ENCODE measurements around the gene FAU. TPM values are rescaled to one million over a fixed set of nuclear protein-coding genes. Genes with fewer than 3 reads are reported as not detected.
A peak's percentile ranks its signal among the peaks of the same experiment; 100 is the strongest.

The FAU gene
- total RNA-seq, 6 experiments from 2014 or later: 631 to 750 (median 715) TPM

DNA sequence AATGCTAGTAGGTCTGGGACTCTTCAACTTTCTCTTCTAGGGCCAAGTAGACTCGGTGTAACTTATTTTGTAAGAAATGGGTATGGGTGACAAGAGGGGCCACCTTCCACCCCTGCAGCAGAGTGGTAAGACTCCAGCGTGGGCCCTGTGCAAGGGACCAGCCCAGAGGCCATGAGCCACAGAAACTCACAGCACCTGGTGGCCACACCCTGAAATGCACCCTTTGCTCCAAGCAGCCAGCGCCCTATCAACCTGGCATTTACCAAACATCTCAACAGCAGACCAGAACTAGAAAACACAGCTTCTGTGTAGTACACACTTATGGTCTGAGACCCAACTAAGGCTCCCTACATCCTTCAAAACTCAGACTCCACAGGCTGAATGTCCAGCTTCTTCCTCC is 43.8 kb downstream of the FAU start:
- peak; percentile 24 for DNase-seq
- Mint-ChIP-seq H3K27ac (no peak overlapping the region; the same call in 1 of the 2 replicates), H3K36me3 (ENCODE audit: low read depth) (peaks cover 22% of the 10 kb centered on the region), H3K4me1 (ENCODE audit: low read depth) (peaks cover 39% of the 10 kb centered on the region), H3K27me3 (ENCODE audit: insufficient read depth) (peaks cover 2% of the 10 kb centered on the region; the same call in 1 of the 2 replicates), H3K9me3 (no peaks in the 10 kb centered on the region), H3K4me3 (no peak overlapping the region)
- TF ChIP-seq, protein P1, sequence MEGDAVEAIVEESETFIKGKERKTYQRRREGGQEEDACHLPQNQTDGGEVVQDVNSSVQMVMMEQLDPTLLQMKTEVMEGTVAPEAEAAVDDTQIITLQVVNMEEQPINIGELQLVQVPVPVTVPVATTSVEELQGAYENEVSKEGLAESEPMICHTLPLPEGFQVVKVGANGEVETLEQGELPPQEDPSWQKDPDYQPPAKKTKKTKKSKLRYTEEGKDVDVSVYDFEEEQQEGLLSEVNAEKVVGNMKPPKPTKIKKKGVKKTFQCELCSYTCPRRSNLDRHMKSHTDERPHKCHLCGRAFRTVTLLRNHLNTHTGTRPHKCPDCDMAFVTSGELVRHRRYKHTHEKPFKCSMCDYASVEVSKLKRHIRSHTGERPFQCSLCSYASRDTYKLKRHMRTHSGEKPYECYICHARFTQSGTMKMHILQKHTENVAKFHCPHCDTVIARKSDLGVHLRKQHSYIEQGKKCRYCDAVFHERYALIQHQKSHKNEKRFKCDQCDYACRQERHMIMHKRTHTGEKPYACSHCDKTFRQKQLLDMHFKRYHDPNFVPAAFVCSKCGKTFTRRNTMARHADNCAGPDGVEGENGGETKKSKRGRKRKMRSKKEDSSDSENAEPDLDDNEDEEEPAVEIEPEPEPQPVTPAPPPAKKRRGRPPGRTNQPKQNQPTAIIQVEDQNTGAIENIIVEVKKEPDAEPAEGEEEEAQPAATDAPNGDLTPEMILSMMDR (IDR thresholded peaks at IDR 0.05): peak; percentile 82

- H3K4me3 Mint-ChIP-seq: no peak overlapping the region
- no peak for DNase-seq
- peaks cover 32% of the 10 kb centered on the region for H3K4me1 Mint-ChIP-seq (ENCODE audit: low read depth)
- TF ChIP-seq, protein P1 (IDR thresholded peaks at IDR 0.05): no peak
- peaks cover 16% of the 10 kb centered on the region for H3K36me3 Mint-ChIP-seq (ENCODE audit: low read depth)
- H3K27me3 Mint-ChIP-seq (ENCODE audit: insufficient read depth): peaks cover 2% of the 10 kb centered on the region; the same call in 1 of the 2 replicates
- no peaks in the 10 kb centered on the region for H3K9me3 Mint-ChIP-seq
- peak overlapping the region; percentile 21; the same call in 1 of the 2 replicates for H3K27ac Mint-ChIP-seq
Observed at GRCh38 chr11:65077451-65077850, 44.5 kb downstream of the FAU start.

DNA sequence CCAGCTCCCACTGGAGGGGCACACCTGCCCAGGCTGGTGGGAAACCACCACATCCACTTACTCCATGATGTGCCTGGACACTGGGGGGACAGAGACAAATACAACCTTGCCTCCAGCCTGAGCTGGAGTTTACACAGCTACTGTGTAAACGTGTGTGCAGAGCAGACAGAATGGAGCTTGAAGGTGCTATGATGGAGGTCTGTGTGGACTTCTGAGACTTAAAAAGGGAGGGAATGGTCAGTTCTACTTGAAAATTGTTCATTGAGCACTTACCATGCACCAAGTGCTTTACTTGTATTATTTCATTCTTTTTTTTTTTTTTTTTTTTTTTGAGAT is 49.3 kb downstream of the FAU start:
- Mint-ChIP-seq H3K4me1 (ENCODE audit: low read depth) (peaks cover 3% of the 10 kb centered on the region; the same call in 1 of the 2 replicates), H3K4me3 (no peak overlapping the region), H3K36me3 (ENCODE audit: low read depth) (peaks cover 8% of the 10 kb centered on the region; the same call in 1 of the 2 replicates), H3K27ac (no peak overlapping the region), H3K27me3 (ENCODE audit: insufficient read depth) (peaks cover 2% of the 10 kb centered on the region; the same call in 1 of the 2 replicates), H3K9me3 (no peaks in the 10 kb centered on the region)
- no peak for DNase-seq
- TF ChIP-seq, protein P1 (IDR thresholded peaks at IDR 0.05): no peak

GRCh38 chr11:65071907-65072630 is 49.9 kb downstream of the FAU start:
- H3K27me3 Mint-ChIP-seq (ENCODE audit: insufficient read depth): peaks cover 2% of the 10 kb centered on the region; the same call in 1 of the 2 replicates
- no peaks in the 10 kb centered on the region for H3K4me1 Mint-ChIP-seq (ENCODE audit: low read depth)
- peaks cover 4% of the 10 kb centered on the region; the same call in 1 of the 2 replicates for H3K36me3 Mint-ChIP-seq (ENCODE audit: low read depth)
- no peaks in the 10 kb centered on the region for H3K9me3 Mint-ChIP-seq
- TF ChIP-seq, protein P1 (IDR thresholded peaks at IDR 0.05): peak; percentile 12; the same call in 1 of the 2 replicates
- no peak overlapping the region for H3K27ac Mint-ChIP-seq
- no peak for DNase-seq
- H3K4me3 Mint-ChIP-seq: no peak overlapping the region

Small RNA genes lying within 50 kb of the gene (microRNA-seq; reads per million reads assigned to microRNA genes)
- not detected for gene MIR6751

Other genes with a start within 250 kb of the FAU start
- 100 to 1,000 TPM; 189 to 227 (median 197) TPM for gene EHD1, start 243.5 kb downstream of the FAU start, total RNA-seq (2021; fragmentation: NEBNext Ultra II Directional; extraction: Animal tissue kit (Norgen Biotek cat#: 25700))
- 10 to 100 TPM; 19.0 to 21.7 (median 20.0) TPM for gene ATG2A, start 204.9 kb downstream of the FAU start, total RNA-seq (2021; fragmentation: NEBNext Ultra II Directional; extraction: Animal tissue kit (Norgen Biotek cat#: 25700))
- 10 to 100 TPM; 16.2 to 28.1 (median 19.6) TPM for gene PPP2R5B, start 197.4 kb downstream of the FAU start, total RNA-seq (2021; fragmentation: NEBNext Ultra II Directional; extraction: Animal tissue kit (Norgen Biotek cat#: 25700))
- gene GPHA2, start 186.2 kb downstream of the FAU start, total RNA-seq (2021; fragmentation: NEBNext Ultra II Directional; extraction: Animal tissue kit (Norgen Biotek cat#: 25700)): not detected
- gene MAJIN, start 150.0 kb downstream of the FAU start, total RNA-seq (2021; fragmentation: NEBNext Ultra II Directional; extraction: Animal tissue kit (Norgen Biotek cat#: 25700)): not detected
- under 1 TPM; 0.22 to 0.45 (median 0.36) TPM for gene BATF2, start 125.2 kb downstream of the FAU start, total RNA-seq (2021; fragmentation: NEBNext Ultra II Directional; extraction: Animal tissue kit (Norgen Biotek cat#: 25700))
- 10 to 100 TPM; 76.9 to 92.1 (median 87.2) TPM for gene ARL2, start 108.0 kb downstream of the FAU start, total RNA-seq (2021; fragmentation: NEBNext Ultra II Directional; extraction: Animal tissue kit (Norgen Biotek cat#: 25700))
- 10 to 100 TPM; 18.7 to 26.6 (median 25.0) TPM for gene SNX15, start 94.7 kb downstream of the FAU start, total RNA-seq (2021; fragmentation: NEBNext Ultra II Directional; extraction: Animal tissue kit (Norgen Biotek cat#: 25700))
- gene SAC3D1, start 80.9 kb downstream of the FAU start, total RNA-seq (2021; fragmentation: NEBNext Ultra II Directional; extraction: Animal tissue kit (Norgen Biotek cat#: 25700)): 10 to 100 TPM; 15.3 to 21.5 (median 18.0) TPM
- not detected for gene NAALADL1, start 63.6 kb downstream of the FAU start, total RNA-seq (2021; fragmentation: NEBNext Ultra II Directional; extraction: Animal tissue kit (Norgen Biotek cat#: 25700))
- gene CDCA5, start 38.1 kb downstream of the FAU start, total RNA-seq (2021; fragmentation: NEBNext Ultra II Directional; extraction: Animal tissue kit (Norgen Biotek cat#: 25700)): 10 to 100 TPM; 14.3 to 28.3 (median 26.6) TPM
- 10 to 100 TPM; 41.0 to 56.6 (median 53.6) TPM for gene ZFPL1, start 37.9 kb downstream of the FAU start, total RNA-seq (2021; fragmentation: NEBNext Ultra II Directional; extraction: Animal tissue kit (Norgen Biotek cat#: 25700))
- 10 to 100 TPM; 61.2 to 90.1 (median 79.4) TPM for gene VPS51, start 25.9 kb downstream of the FAU start, total RNA-seq (2021; fragmentation: NEBNext Ultra II Directional; extraction: Animal tissue kit (Norgen Biotek cat#: 25700))
- gene TM7SF2, start 10.3 kb downstream of the FAU start, total RNA-seq (2021; fragmentation: NEBNext Ultra II Directional; extraction: Animal tissue kit (Norgen Biotek cat#: 25700)): 1 to 10 TPM; 3.8 to 6.4 (median 4.9) TPM
- 10 to 100 TPM in 4 of 6 experiments, 1 to 10 TPM in 2; 9.3 to 13.6 (median 11.1) TPM for gene ZNHIT2, start 4.4 kb downstream of the FAU start, total RNA-seq (2021; fragmentation: NEBNext Ultra II Directional; extraction: Animal tissue kit (Norgen Biotek cat#: 25700))
- gene MRPL49, start 187 bp upstream of the FAU start, total RNA-seq (2021; fragmentation: NEBNext Ultra II Directional; extraction: Animal tissue kit (Norgen Biotek cat#: 25700)): 10 to 100 TPM; 53.2 to 59.7 (median 56.9) TPM
- gene SYVN1, start 12.4 kb upstream of the FAU start, total RNA-seq (2021; fragmentation: NEBNext Ultra II Directional; extraction: Animal tissue kit (Norgen Biotek cat#: 25700)): 10 to 100 TPM; 39.9 to 46.9 (median 42.9) TPM
- gene SPDYC, start 48.1 kb upstream of the FAU start, total RNA-seq (2021; fragmentation: NEBNext Ultra II Directional; extraction: Animal tissue kit (Norgen Biotek cat#: 25700)): not detected
- 100 to 1,000 TPM; 203 to 271 (median 231) TPM for gene CAPN1, start 59.8 kb upstream of the FAU start, total RNA-seq (2021; fragmentation: NEBNext Ultra II Directional; extraction: Animal tissue kit (Norgen Biotek cat#: 25700))
- gene POLA2, start 139.8 kb upstream of the FAU start, total RNA-seq (2021; fragmentation: NEBNext Ultra II Directional; extraction: Animal tissue kit (Norgen Biotek cat#: 25700)): 10 to 100 TPM in 5 of 6 experiments, 1 to 10 TPM in 1; 8.6 to 18.3 (median 15.3) TPM
- gene CDC42EP2, start 192.7 kb upstream of the FAU start, total RNA-seq (2021; fragmentation: NEBNext Ultra II Directional; extraction: Animal tissue kit (Norgen Biotek cat#: 25700)): 10 to 100 TPM; 19.0 to 35.3 (median 22.6) TPM
- gene DPF2, start 211.7 kb upstream of the FAU start, total RNA-seq (2021; fragmentation: NEBNext Ultra II Directional; extraction: Animal tissue kit (Norgen Biotek cat#: 25700)): 10 to 100 TPM; 55.4 to 64.3 (median 61.7) TPM
- gene TIGD3, start 232.6 kb upstream of the FAU start, total RNA-seq (2021; fragmentation: NEBNext Ultra II Directional; extraction: Animal tissue kit (Norgen Biotek cat#: 25700)): under 1 TPM in 2 of 6 experiments, not detected in 4; 0.12 to 0.13 TPM